H1 (cell line): ENCODE data around the gene R3HDM1. TPM values are rescaled to one million over a fixed set of nuclear protein-coding genes. Genes with fewer than 3 reads are reported as not detected.

ENCODE experiments used
- CTCF ChIA-PET: fragments of 300-600 bp; sonication (Branson Sonifier 250); formaldehyde crosslinking; loops from one replicate; lab custom pipeline; 2021; ENCODE audit not compliant: partially characterized antibody; lab: Charles Lee
- POLR2A ChIA-PET: fragments of 300-600 bp; sonication (Branson Sonifier 250); formaldehyde crosslinking; loops from one replicate; lab custom pipeline; 2021; ENCODE audit warnings: inconsistent platforms; ENCODE audit not compliant: partially characterized antibody; lab: Charles Lee
- DNase-seq, 2 experiments: peaks; one replicate each; pipeline versions ENCODE4 v3.0.0 to v3.0.0-alpha.2; 2010 to 2022; ENCODE audit warnings: low spot score in 2 of 2, low read depth in 1 of 2, mixed read lengths in 1 of 2
- FAIRE-seq: peaks from 2 replicates; lab custom pipeline; 2011; peaks lifted over from hg19 to GRCh38; lab: Jason Lieb, UNC
- H2AFZ ChIP-seq: 2 replicates; pipeline ENCODE4 v1.8.1; 2012; ENCODE audit warnings: low read length, inconsistent platforms
- H2AK5ac ChIP-seq: 2 replicates; pipeline ENCODE4 v1.6.1; 2013; ENCODE audit warnings: low read depth, low read length
- H2BK120ac ChIP-seq: replicated peaks from 2 replicates; pipeline ENCODE3; 2013; ENCODE audit warnings: low read depth, low read length, inconsistent platforms
- H2BK12ac ChIP-seq: 2 replicates; pipeline ENCODE4 v1.6.1; 2013; ENCODE audit warnings: low read depth, low read length
- H2BK15ac ChIP-seq: 2 replicates; pipeline ENCODE4 v1.6.1; 2013; ENCODE audit warnings: low read length
- H2BK20ac ChIP-seq: 2 replicates; pipeline ENCODE4 v1.6.1; 2013; ENCODE audit warnings: low read length
- H2BK5ac ChIP-seq: 2 replicates; pipeline ENCODE4 v1.6.1; 2013; ENCODE audit warnings: low read depth, low read length
- H3K14ac ChIP-seq: 2 replicates; pipeline ENCODE4 v1.6.1; 2013; ENCODE audit warnings: inconsistent platforms; ENCODE audit not compliant: insufficient read length
- H3K18ac ChIP-seq: 2 replicates; pipeline ENCODE4 v1.6.1; 2013; ENCODE audit warnings: low read length; ENCODE audit errors: extremely low read depth
- H3K23ac ChIP-seq: 2 replicates; pipeline ENCODE4 v1.6.1; 2013; ENCODE audit warnings: inconsistent platforms; ENCODE audit not compliant: insufficient read length
- H3K23me2 ChIP-seq: 2 replicates; pipeline ENCODE4 v1.6.1; 2013; ENCODE audit warnings: low read depth, low read length
- H3K27ac ChIP-seq: 2 replicates; pipeline ENCODE4 v1.6.1; 2011; ENCODE audit warnings: low read depth, low read length, inconsistent platforms
- H3K27me3 ChIP-seq, 4 experiments: replicated peaks in 1 of 4; 1 replicate in 1 of 4; 2 replicates in 3 of 4; pipeline versions ENCODE4 v1.6.1 to v1.8.1; 2011 to 2013; ENCODE audit warnings: low read length in 3 of 4, mild to moderate bottlenecking in 3 of 4, inconsistent platforms in 2 of 4, mixed read lengths in 2 of 4, moderate library complexity in 1 of 4; ENCODE audit not compliant: control insufficient read depth in 3 of 4, insufficient read depth in 3 of 4; ENCODE audit errors: extremely low read depth in 1 of 4
- H3K36me3 ChIP-seq, 4 experiments: 2 replicates each; pipeline versions ENCODE4 v1.6.1 to v1.8.1; 2011 to 2013; ENCODE audit warnings: mild to moderate bottlenecking in 4 of 4, low read length in 3 of 4, moderate library complexity in 2 of 4, control low read depth in 1 of 4, inconsistent platforms in 1 of 4; ENCODE audit not compliant: insufficient read depth in 4 of 4, control insufficient read depth in 2 of 4
- H3K4ac ChIP-seq: replicated peaks from 2 replicates; pipeline ENCODE3; 2013; ENCODE audit warnings: low read length, low read depth, mixed read lengths, inconsistent platforms; ENCODE audit not compliant: insufficient read length
- H3K4me1 ChIP-seq, 4 experiments: replicated peaks in 1 of 4; 1 replicate in 1 of 4; 2 replicates in 3 of 4; pipeline versions ENCODE4 v1.6.1 to v1.8.1; 2011 to 2013; ENCODE audit warnings: low read length in 3 of 4, inconsistent platforms in 2 of 4, mixed read lengths in 1 of 4; ENCODE audit not compliant: insufficient read depth in 4 of 4, control insufficient read depth in 3 of 4
- H3K4me2 ChIP-seq, 2 experiments: 2 replicates each; pipeline versions ENCODE4 v1.6.1 to v1.8.1; 2011 to 2013; ENCODE audit warnings: low read depth in 2 of 2, low read length in 2 of 2, control low read depth in 1 of 2, inconsistent platforms in 1 of 2, mild to moderate bottlenecking in 1 of 2; ENCODE audit not compliant: insufficient read depth in 1 of 2
- H3K4me3 ChIP-seq, 4 experiments: fragments of 200-600, 300-600 bp in 1 of 4; sonication (generic), shearing (Covaris generic), sonication (Bioruptor Twin) in 1 of 4; 2 replicates each; pipeline versions ENCODE4 v1.5.1 to v1.8.1; 2011 to 2016; ENCODE audit warnings: low read length in 4 of 4, low read depth in 3 of 4, control low read depth in 2 of 4, inconsistent platforms in 2 of 4, mild to moderate bottlenecking in 2 of 4, mixed read lengths in 1 of 4, moderate library complexity in 1 of 4; ENCODE audit not compliant: insufficient read depth in 2 of 4; ENCODE audit errors: extremely low read depth in 1 of 4
- H3K56ac ChIP-seq: replicated peaks from 2 replicates; pipeline ENCODE3; 2013; ENCODE audit warnings: low read depth, mild to moderate bottlenecking, mixed read lengths, low read length, inconsistent platforms; ENCODE audit not compliant: insufficient read length
- H3K79me1 ChIP-seq: 2 replicates; pipeline ENCODE4 v1.6.1; 2013; ENCODE audit warnings: low read depth, low read length, control low read depth
- H3K79me2 ChIP-seq, 2 experiments: 2 replicates each; pipeline versions ENCODE4 v1.6.1 to v1.8.1; 2012 to 2013; ENCODE audit warnings: low read length in 2 of 2, mild to moderate bottlenecking in 2 of 2, inconsistent platforms in 1 of 2; ENCODE audit not compliant: insufficient read depth in 2 of 2, control insufficient read depth in 1 of 2
- H3K9ac ChIP-seq, 4 experiments: replicated peaks in 1 of 4; 1 replicate in 1 of 4; 2 replicates in 3 of 4; pipeline versions ENCODE4 v1.6.1 to v1.8.1; 2011 to 2013; ENCODE audit warnings: low read depth in 3 of 4, low read length in 3 of 4, control low read depth in 2 of 4, mild to moderate bottlenecking in 2 of 4, moderate library complexity in 2 of 4, inconsistent platforms in 1 of 4; ENCODE audit errors: extremely low read depth in 1 of 4
- H3K9me3 ChIP-seq, 2 experiments: 2 replicates each; pipeline versions ENCODE4 v1.6.1 to v1.8.1; 2012 to 2013; ENCODE audit warnings: mild to moderate bottlenecking in 2 of 2, moderate library complexity in 2 of 2, control low read depth in 1 of 2, inconsistent platforms in 1 of 2, low read depth in 1 of 2, low read length in 1 of 2, mixed read lengths in 1 of 2; ENCODE audit not compliant: insufficient read depth in 2 of 2
- H4K20me1 ChIP-seq, 2 experiments: replicated peaks in 1 of 2; 2 replicates each; pipeline versions ENCODE3 to v1.8.1; 2011 to 2013; ENCODE audit warnings: inconsistent platforms in 2 of 2, low read length in 2 of 2, mild to moderate bottlenecking in 1 of 2; ENCODE audit not compliant: insufficient read depth in 2 of 2, control insufficient read depth in 1 of 2
- H4K5ac ChIP-seq: 2 replicates; pipeline ENCODE4 v1.6.1; 2013; ENCODE audit warnings: low read length, low read depth, mixed read lengths, inconsistent platforms; ENCODE audit not compliant: insufficient read length
- H4K8ac ChIP-seq: 2 replicates; pipeline ENCODE4 v1.8.0; 2013; ENCODE audit warnings: mild to moderate bottlenecking, moderate library complexity, low read length, inconsistent platforms; ENCODE audit not compliant: insufficient read depth; ENCODE audit errors: extremely low read depth
- H4K91ac ChIP-seq: replicated peaks from 2 replicates; pipeline ENCODE3; 2013; ENCODE audit warnings: low read length, mixed read lengths, inconsistent platforms; ENCODE audit not compliant: insufficient read length
- BACH1 ChIP-seq: IDR thresholded peaks from 2 replicates; pipeline ENCODE4 v1.6.1; 2012; ENCODE audit warnings: low read length, improper control_type of control experiment
- CREB1 ChIP-seq: IDR thresholded peaks from 2 replicates; pipeline ENCODE4 v1.6.1; 2012; ENCODE audit warnings: inconsistent platforms
- CTBP2 ChIP-seq: IDR thresholded peaks from 2 replicates; pipeline ENCODE4 v1.7.0; 2011; ENCODE audit warnings: borderline replicate concordance, mild to moderate bottlenecking, moderate library complexity, mixed read lengths, low read length; ENCODE audit not compliant: insufficient read depth, insufficient read length
- HDAC2 ChIP-seq, 2 experiments: fragments of 300-600 bp in 1 of 2; sonication (generic) in 1 of 2; IDR thresholded peaks; 2 replicates each; pipeline ENCODE4 v1.6.1; 2011 to 2012; ENCODE audit warnings: low read depth in 2 of 2, low read length in 2 of 2, mild to moderate bottlenecking in 2 of 2, moderate library complexity in 2 of 2, borderline replicate concordance in 1 of 2, inconsistent platforms in 1 of 2
- HDAC6 ChIP-seq: IDR thresholded peaks from one replicate; pipeline ENCODE4 v1.7.1; 2012; ENCODE audit warnings: low read depth, mild to moderate bottlenecking, inconsistent platforms, low read length, moderate library complexity
- JUN ChIP-seq: IDR thresholded peaks from 2 replicates; pipeline ENCODE4 v1.6.1; 2011; ENCODE audit warnings: low read depth, mild to moderate bottlenecking, improper control_type of control experiment, low read length
- KDM4A ChIP-seq: IDR thresholded peaks from one replicate; pipeline ENCODE4 v1.7.1; 2012; ENCODE audit warnings: low read depth, mild to moderate bottlenecking, moderate library complexity, low read length, inconsistent platforms; ENCODE audit not compliant: severe bottlenecking
- KDM5A ChIP-seq: fragments of 200-600 bp; IDR thresholded peaks from 2 replicates; pipeline ENCODE4 v1.7.1; 2012; ENCODE audit warnings: mild to moderate bottlenecking, low read length, inconsistent platforms, mixed read lengths
- MAFK ChIP-seq: IDR thresholded peaks from 2 replicates; pipeline ENCODE4 v1.6.1; 2012; ENCODE audit warnings: low read depth, mild to moderate bottlenecking, improper control_type of control experiment, low read length
- NRF1 ChIP-seq: IDR thresholded peaks from 2 replicates; pipeline ENCODE4 v1.6.1; 2011; ENCODE audit warnings: mild to moderate bottlenecking, low read depth, low read length, improper control_type of control experiment
- RAD21 ChIP-seq, 2 experiments: IDR thresholded peaks in 1 of 2; conservative IDR thresholded peaks in 1 of 2; 2 replicates each; pipeline ENCODE4 v1.6.1; 2011; ENCODE audit warnings: low read depth in 2 of 2, low read length in 2 of 2, improper control_type of control experiment in 1 of 2, inconsistent platforms in 1 of 2, mild to moderate bottlenecking in 1 of 2, moderate library complexity in 1 of 2
- TAF1 ChIP-seq: IDR thresholded peaks from 2 replicates; pipeline ENCODE4 v1.6.1; 2011; ENCODE audit warnings: mild to moderate bottlenecking, low read depth, low read length
- TBP ChIP-seq: IDR thresholded peaks from 2 replicates; pipeline ENCODE4 v1.6.1; 2011; ENCODE audit warnings: low read depth, low read length, improper control_type of control experiment
- WGBS, 2 experiments: shearing (Covaris generic) in 1 of 2; methylation state at CpG; one replicate each; pipeline versions ENCODE4 v1.1.6 to v1.1.7; 2013 to 2015; ENCODE audit warnings: low lambda C conversion rate in 2 of 2, mixed read lengths in 2 of 2, inconsistent platforms in 1 of 2, low coverage in 1 of 2, missing lambda C conversion rate in 1 of 2; ENCODE audit not compliant: insufficient replicate concordance in 2 of 2, insufficient coverage in 1 of 2, insufficient read length in 1 of 2; ENCODE audit errors: extremely low coverage in 1 of 2, missing lambda C conversion rate in 1 of 2; 5-methylcytosine and 5-hydroxymethylcytosine counted together
- polyA plus RNA-seq, 7 experiments: library from polyadenylated mRNA; depleted of rRNA in 3 of 7; stranded (reverse) in 5 of 7; unstranded in 2 of 7; fragments of >200 nt in 5 of 7; fragments of 200-250 nt in 2 of 7; gene quantifications; 1 replicate in 5 of 7; 2 replicates in 1 of 7; 4 replicates in 1 of 7; pipeline versions ENCODE4 v1.2.1 to v1.2.3, GENCODE V29; 2011 to 2013; ENCODE audit warnings: missing spikeins in 2 of 7, mixed read lengths in 2 of 7
- total RNA-seq: library from RNA; stranded (reverse); fragmentation: NEBNext Ultra II Directional; extraction: Animal tissue kit (Norgen Biotek cat#: 25700); gene quantifications from 2 replicates; pipeline ENCODE4 v1.2.1, GENCODE V29; 2021
- TF ChIP-seq, protein P1 (sequence below): IDR thresholded peaks from 2 replicates; pipeline ENCODE4 v1.6.1; 2012; ENCODE audit warnings: inconsistent platforms

The R3HDM1 gene
- total and polyA plus RNA-seq, 2 of the 8 experiments (the other 6 are each of a cell fraction or from before 2014, with no cell fraction given), result 77.7 to 120 TPM

DNA sequence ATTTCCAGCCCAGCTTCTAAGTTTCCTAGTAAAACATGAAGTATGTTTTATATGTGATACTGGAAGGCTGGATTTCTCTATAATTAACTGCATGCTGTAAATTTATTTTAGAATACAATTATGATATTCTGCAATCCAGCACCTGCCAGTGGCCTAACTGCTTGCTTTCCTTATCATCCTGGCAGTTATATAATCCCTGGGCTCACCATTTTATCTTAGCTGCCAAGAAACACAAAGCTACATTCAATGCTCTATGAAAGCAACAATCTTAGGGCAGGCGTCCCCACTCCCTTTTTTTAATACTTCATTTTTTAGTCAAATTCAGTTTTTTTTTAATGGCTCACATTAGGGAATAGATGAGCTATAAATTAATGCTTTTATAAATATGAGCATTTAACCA is 172.0 kb downstream of the R3HDM1 start:
- Histone ChIP-seq H3K4me3 (no peak overlapping the region), H4K8ac (no peak overlapping the region), H3K27me3 (no peaks in the 10 kb centered on the region), H3K9ac (no peak overlapping the region), H2BK5ac (no peak overlapping the region), H3K27ac (no peak overlapping the region), H4K5ac (no peak overlapping the region), H2AFZ (no peak overlapping the region), H2BK20ac (no peak overlapping the region), H3K4ac (no peak overlapping the region), H3K23ac (no peak overlapping the region), H3K18ac (no peak overlapping the region), H2BK120ac (no peak overlapping the region), H2AK5ac (no peak overlapping the region), H4K20me1 (no peaks in the 10 kb centered on the region), H3K4me1 (no peaks in the 10 kb centered on the region), H3K23me2 (no peaks in the 10 kb centered on the region; the same call in 1 of the 2 replicates), H4K91ac (no peak overlapping the region), H3K79me2 (no peaks in the 10 kb centered on the region), H3K4me2 (no peak overlapping the region), H3K9me3 (no peaks in the 10 kb centered on the region), H3K56ac (no peak overlapping the region), H3K36me3 (peaks cover 0 to 3% (median 1%) of the 10 kb centered on the region in 4 experiments; a peak in 3 of 8 replicates), H3K14ac (no peak overlapping the region), H2BK15ac (no peak overlapping the region), H2BK12ac (no peak overlapping the region), H3K79me1 (no peaks in the 10 kb centered on the region)
- CTCF ChIA-PET, result interaction anchor here (1.2 to 1.5 kb wide), 2 partner anchors 22 to 699 kb away, joined by 3 to 4 read pairs; no protein-coding TSS in a partner anchor
- FAIRE-seq (no peak), DNase-seq (no peak)
- 90% methylated on average over 1 of the region's 1 CpG; no CpG with 5 or more reads in 1 of the 2 experiments for WGBS, 2 experiments
- POLR2A ChIA-PET, result no interaction called here
- no peak for TF ChIP-seq MAFK
- no peak for TF ChIP-seq BACH1
- TF ChIP-seq CTBP2, result no peak
- no peak for TF ChIP-seq TAF1
- no peak for TF ChIP-seq HDAC6
- no peak for TF ChIP-seq HDAC2 (IDR thresholded peaks at IDR 0.05; ENCODE audit: borderline replicate concordance in 1 of 2, low read depth in 2 of 2, low read length in 2 of 2)
- no peak for TF ChIP-seq NRF1
- no peak for TF ChIP-seq RAD21 (IDR thresholded peaks at IDR 0.05 in 1 of 2, conservative IDR thresholded peaks at IDR 0.05 in 1 of 2; ENCODE audit: low read depth in 2 of 2, low read length in 2 of 2)
- no peak for TF ChIP-seq JUN
- TF ChIP-seq, protein P1, sequence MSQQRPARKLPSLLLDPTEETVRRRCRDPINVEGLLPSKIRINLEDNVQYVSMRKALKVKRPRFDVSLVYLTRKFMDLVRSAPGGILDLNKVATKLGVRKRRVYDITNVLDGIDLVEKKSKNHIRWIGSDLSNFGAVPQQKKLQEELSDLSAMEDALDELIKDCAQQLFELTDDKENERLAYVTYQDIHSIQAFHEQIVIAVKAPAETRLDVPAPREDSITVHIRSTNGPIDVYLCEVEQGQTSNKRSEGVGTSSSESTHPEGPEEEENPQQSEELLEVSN, result no peak
- no peak for TF ChIP-seq TBP
- no peak for TF ChIP-seq CREB1
- no peak for TF ChIP-seq KDM5A
- no peak for TF ChIP-seq KDM4A
